AG10803 (cell line): ENCODE measurements around the gene DCN.

ENCODE experiments used
- DNase-seq: peaks from one replicate; pipeline ENCODE4 v3.0.0; 2010; ENCODE audit warnings: low read depth
- H3K4me3 ChIP-seq: 2 replicates; pipeline ENCODE4 v1.5.1; 2011; ENCODE audit warnings: mild to moderate bottlenecking, low read length, control low read depth
- TF ChIP-seq, protein P1 (sequence below): conservative IDR thresholded peaks from 2 replicates; pipeline ENCODE4 v1.5.1; 2011; ENCODE audit warnings: mild to moderate bottlenecking, low read length, control low read depth, inconsistent platforms

The DCN gene

DNA sequence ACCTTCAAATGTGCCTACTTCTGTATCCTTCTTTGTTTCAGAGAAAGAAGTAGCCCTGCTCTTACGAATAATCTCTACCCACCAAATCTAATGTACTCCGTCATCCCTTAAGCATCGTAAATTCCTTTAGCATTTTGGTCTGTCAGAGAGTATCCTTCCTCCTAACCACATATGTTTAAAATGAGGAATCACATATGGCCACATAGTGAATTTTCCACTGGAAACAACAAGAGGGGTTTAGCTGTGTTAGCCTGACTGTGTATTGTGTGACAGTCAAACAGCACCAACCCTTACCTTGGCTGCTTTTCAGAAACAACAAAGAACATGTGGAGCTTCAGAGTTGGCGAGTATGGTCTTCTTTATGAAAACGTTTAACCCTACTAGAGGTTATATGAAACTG lies 76.8 kb downstream of the DCN start:
- TF ChIP-seq, protein P1, sequence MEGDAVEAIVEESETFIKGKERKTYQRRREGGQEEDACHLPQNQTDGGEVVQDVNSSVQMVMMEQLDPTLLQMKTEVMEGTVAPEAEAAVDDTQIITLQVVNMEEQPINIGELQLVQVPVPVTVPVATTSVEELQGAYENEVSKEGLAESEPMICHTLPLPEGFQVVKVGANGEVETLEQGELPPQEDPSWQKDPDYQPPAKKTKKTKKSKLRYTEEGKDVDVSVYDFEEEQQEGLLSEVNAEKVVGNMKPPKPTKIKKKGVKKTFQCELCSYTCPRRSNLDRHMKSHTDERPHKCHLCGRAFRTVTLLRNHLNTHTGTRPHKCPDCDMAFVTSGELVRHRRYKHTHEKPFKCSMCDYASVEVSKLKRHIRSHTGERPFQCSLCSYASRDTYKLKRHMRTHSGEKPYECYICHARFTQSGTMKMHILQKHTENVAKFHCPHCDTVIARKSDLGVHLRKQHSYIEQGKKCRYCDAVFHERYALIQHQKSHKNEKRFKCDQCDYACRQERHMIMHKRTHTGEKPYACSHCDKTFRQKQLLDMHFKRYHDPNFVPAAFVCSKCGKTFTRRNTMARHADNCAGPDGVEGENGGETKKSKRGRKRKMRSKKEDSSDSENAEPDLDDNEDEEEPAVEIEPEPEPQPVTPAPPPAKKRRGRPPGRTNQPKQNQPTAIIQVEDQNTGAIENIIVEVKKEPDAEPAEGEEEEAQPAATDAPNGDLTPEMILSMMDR, result no peak
- no peak for DNase-seq
- peak overlapping the region; percentile 5 for H3K4me3 ChIP-seq

DNA sequence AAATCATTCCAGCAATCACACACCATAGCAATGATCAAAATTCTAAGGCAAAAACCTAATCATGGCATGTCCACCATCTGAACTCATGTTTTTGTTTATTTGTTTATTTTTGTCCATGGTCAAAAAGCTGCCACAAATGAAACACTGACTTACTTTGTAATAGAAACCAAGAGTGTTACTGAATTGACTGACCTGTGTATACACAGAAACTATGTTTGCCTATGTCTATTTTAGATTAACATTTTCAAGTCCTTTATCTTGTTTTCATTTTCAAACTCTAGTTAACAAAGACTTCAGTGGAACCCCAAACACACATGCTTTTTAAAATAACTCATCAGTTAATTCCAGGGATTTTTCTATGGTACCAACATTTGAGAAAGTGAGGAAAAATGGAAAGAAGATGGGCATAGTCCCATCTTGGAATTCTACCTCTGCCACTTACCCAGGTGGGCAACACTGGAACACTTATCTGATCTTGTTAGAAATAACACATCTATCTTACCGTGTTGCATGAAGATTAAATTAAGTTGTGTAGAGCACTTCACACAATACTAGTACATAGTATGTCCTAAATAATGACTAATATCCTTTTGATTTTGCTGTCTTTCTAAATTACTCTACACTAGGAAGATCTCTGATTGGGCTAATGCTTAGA lies 77.7 kb downstream of the DCN start:
- H3K4me3 ChIP-seq, result peak overlapping the region; percentile 4; the same call in 1 of the 2 replicates
- TF ChIP-seq, protein P1, result no peak
- DNase-seq, result no peak

DNA sequence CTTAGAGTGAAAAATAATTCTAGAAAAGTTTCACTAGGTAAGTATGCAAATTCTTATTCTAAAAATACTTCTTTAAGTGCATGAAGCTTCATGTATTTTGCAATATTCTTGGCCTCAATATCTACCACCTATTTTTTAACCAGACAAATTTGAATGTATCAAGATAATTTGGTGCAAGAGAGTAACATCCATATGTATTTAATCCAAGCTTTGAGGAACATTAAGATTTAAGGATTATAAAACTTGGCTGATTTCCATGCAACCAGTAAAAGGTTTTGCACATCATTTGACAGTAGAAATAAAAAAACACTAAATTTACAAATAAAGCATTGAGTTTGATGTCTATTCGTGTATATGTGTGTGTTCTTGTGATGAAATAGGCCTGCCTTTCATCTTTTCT lies 79.0 kb downstream of the DCN start:
- no peak for DNase-seq
- TF ChIP-seq, protein P1, result no peak
- no peak overlapping the region for H3K4me3 ChIP-seq

DNA sequence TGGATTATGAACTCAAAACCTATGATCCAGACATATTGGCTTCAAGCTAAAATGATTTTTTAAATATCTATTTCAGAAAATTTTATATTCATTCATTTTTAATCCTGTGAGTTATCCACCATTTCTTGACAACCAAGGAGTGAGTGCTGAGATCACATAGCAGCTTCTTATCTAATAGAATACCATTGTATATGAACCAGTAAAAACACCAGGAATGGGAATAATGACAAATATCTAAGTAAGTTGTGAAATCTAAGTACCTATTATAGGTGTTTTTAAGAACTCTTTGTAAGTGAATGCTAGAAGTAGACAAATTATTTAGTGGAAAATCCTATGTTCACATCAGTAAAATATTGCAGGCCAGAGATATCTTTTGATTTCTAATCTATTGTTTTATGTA lies 79.5 kb downstream of the DCN start:
- TF ChIP-seq, protein P1, result no peak
- no peak overlapping the region for H3K4me3 ChIP-seq
- DNase-seq, result no peak

DNA sequence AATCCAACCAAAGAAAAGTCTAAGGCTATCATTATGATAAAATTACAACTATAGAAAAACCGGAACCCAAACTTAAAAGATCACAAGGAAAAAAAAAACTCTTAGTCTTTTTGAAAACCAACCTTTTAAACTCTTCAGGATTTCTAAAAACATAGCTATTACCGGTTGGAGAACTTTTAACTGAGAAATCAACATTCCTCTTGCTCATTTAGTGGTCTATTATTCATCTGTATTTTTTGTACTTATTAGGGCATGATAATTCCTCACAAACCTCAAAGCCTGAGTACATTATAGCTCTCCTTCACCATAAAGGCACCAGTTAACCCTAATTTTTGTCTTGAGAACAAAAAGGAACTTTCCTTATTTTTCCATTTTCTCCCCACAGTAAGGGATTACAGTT lies 81.7 kb downstream of the DCN start:
- DNase-seq, result peak; percentile 43
- TF ChIP-seq, protein P1, result no peak
- no peak overlapping the region for H3K4me3 ChIP-seq

DNA sequence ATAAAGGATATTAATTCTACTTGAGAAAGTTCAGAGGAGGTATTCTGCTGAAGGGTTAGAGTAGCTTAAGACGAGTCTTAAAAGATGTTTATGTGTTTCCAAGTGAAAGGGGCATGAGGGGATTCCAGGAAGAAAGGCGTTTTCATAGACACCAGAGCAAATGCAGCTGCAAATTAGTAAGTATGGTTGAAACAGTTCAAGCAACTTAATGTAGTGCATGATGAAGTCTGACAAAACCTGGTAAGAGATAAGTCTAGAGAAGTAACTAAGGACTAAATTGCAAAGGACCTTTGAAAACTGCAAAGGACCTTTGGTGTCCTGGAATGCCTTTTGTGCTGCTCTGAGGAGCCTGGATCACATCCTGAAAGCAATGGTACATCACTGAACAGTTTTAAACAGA lies 82.8 kb downstream of the DCN start:
- TF ChIP-seq, protein P1, result no peak
- no peak overlapping the region for H3K4me3 ChIP-seq

DNA sequence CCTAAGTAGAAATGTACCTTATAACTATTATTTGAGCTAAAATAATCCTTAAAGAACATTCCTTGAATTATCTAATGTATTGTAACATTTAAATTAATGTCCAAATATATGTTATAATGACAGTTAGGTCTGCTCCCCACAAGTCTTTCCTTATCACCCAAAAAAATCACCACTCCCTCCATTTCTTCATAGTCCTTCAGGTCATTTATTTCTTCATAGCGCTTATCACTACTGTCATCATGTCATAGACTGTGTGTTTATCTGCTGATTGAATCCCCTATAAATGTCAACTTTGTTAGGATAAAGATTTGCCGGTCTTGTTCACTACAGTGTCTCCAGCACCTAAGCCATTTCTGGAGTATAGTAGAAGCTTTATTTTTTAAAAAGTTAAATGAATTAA lies 83.3 kb downstream of the DCN start:
- no peak overlapping the region for H3K4me3 ChIP-seq
- DNase-seq, result no peak
- TF ChIP-seq, protein P1, result no peak

More for the DNA sequence above, 82.8 kb downstream of the DCN start:
- DNase-seq, result no peak
